Right atrium auricular region (tissue), 2 donors: Measurements from ENCODE around the gene PDXP. TPM values are rescaled to one million over a fixed set of nuclear protein-coding genes. Genes with fewer than 3 reads are reported as not detected.

Source experiments
- DNase-seq: peaks from one replicate; pipeline ENCODE4 v3.0.0-alpha.2; 2019; ENCODE audit warnings: low spot score
- H3K27ac ChIP-seq, 2 donors: fragments of 200-600 bp; sonication (generic); 1 replicate in 1 of 2; 2 replicates in 1 of 2; pipeline ENCODE4 v1.5.1; 2016 to 2019
- H3K27me3 ChIP-seq, 2 donors: fragments of 200-600 bp; sonication (generic); one replicate each; pipeline versions ENCODE4 v1.5.1 to v1.6.0; 2017 to 2019
- H3K36me3 ChIP-seq: fragments of 200-600 bp; sonication (generic); one replicate; pipeline ENCODE4 v1.5.1; 2016
- H3K4me1 ChIP-seq, 2 donors: fragments of 200-600 bp; sonication (generic); one replicate each; pipeline versions ENCODE4 v1.5.1 to v1.6.0; 2017 to 2019
- H3K4me3 ChIP-seq, 2 donors: fragments of 200-600 bp; sonication (generic); 1 replicate in 1 of 2; 2 replicates in 1 of 2; pipeline ENCODE4 v1.5.1; 2017 to 2019; ENCODE audit warnings: mild to moderate bottlenecking in 1 of 2, moderate library complexity in 1 of 2
- H3K9me3 ChIP-seq, 2 donors: fragments of 200-600 bp; sonication (generic); one replicate each; pipeline ENCODE4 v1.5.1; 2019
- CTCF ChIP-seq, 2 donors: fragments of 200-600 bp; sonication (generic); IDR thresholded peaks; one replicate each; pipeline ENCODE4 v1.5.1; 2019; ENCODE audit warnings: antibody characterized with exemption in 2 of 2
- total RNA-seq, 2 donors: library from RNA; depleted of rRNA; stranded (reverse); fragments of >200 nt; gene quantifications; one replicate each; pipeline ENCODE4 v1.1.0, GENCODE V29; 2016

The PDXP gene
- total RNA-seq, 2 donors from 2014 or later, result 15.7 to 32.0 TPM

GRCh38 chr22:37616201-37617083, 42.1 kb upstream of the PDXP start:
- TF ChIP-seq CTCF (IDR thresholded peaks at IDR 0.05), result no peak
- H3K4me3 ChIP-seq, result no peak overlapping the region
- no peak for DNase-seq
- H3K4me1 ChIP-seq, result peaks cover 0 to 2% of the 10 kb centered on the region in 2 donors
- H3K36me3 ChIP-seq, result peaks cover 45% of the 10 kb centered on the region
- no peak overlapping the region for H3K27ac ChIP-seq
- no peaks in the 10 kb centered on the region for H3K9me3 ChIP-seq
- no peaks in the 10 kb centered on the region for H3K27me3 ChIP-seq

DNA sequence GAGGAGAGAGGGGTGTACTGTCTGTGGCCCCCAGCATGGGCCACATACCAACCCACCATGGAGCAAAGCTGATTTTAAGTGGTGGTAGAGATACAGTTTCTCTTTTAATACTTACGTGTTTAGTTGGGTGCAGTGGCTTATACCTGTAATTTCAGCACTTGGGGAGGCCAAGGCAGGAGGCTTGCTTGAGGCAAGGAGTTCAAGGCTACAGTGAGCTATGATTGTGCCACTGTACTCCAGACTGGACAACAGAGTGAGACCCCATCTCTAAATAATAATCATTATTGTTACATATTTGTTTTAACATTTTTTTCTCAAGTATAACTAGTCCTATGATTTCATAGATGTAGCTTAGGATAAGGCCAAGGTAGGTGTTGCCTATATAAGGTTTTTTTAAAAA, 41.1 kb upstream of the PDXP start:
- Histone ChIP-seq H3K27me3 (no peaks in the 10 kb centered on the region), H3K36me3 (peaks cover 49% of the 10 kb centered on the region), H3K9me3 (no peaks in the 10 kb centered on the region), H3K4me3 (no peak overlapping the region), H3K27ac (no peak overlapping the region), H3K4me1 (no peaks in the 10 kb centered on the region)
- TF ChIP-seq CTCF (IDR thresholded peaks at IDR 0.05), result no peak
- no peak for DNase-seq

- no peaks in the 10 kb centered on the region for H3K4me1 ChIP-seq
- H3K27me3 ChIP-seq, result no peaks in the 10 kb centered on the region
- no peak for DNase-seq
- TF ChIP-seq CTCF (IDR thresholded peaks at IDR 0.05), result no peak
- peaks cover 56% of the 10 kb centered on the region for H3K36me3 ChIP-seq
- H3K4me3 ChIP-seq, result no peak overlapping the region
- H3K9me3 ChIP-seq, result no peaks in the 10 kb centered on the region
- H3K27ac ChIP-seq, result no peak overlapping the region
These were observed 40.4 kb upstream of the PDXP start for GRCh38 chr22:37618072-37618656.

- H3K27ac ChIP-seq, result no peak overlapping the region
- H3K4me1 ChIP-seq, result peaks cover 0 to 1% of the 10 kb centered on the region in 2 donors
- peaks cover 59% of the 10 kb centered on the region for H3K36me3 ChIP-seq
- H3K4me3 ChIP-seq, result no peak overlapping the region
- no peak for TF ChIP-seq CTCF (IDR thresholded peaks at IDR 0.05)
- no peaks in the 10 kb centered on the region for H3K9me3 ChIP-seq
- no peak for DNase-seq
- H3K27me3 ChIP-seq, result no peaks in the 10 kb centered on the region
These were observed 39.8 kb upstream of the PDXP start for GRCh38 chr22:37618674-37619073.

GRCh38 chr22:37619991-37620390, 38.5 kb upstream of the PDXP start:
- no peak overlapping the region for H3K4me3 ChIP-seq
- H3K9me3 ChIP-seq, result no peaks in the 10 kb centered on the region
- no peak overlapping the region for H3K27ac ChIP-seq
- no peaks in the 10 kb centered on the region for H3K27me3 ChIP-seq
- no peak for DNase-seq
- H3K4me1 ChIP-seq, result peaks cover 0 to 6% of the 10 kb centered on the region in 2 donors
- no peak for TF ChIP-seq CTCF (IDR thresholded peaks at IDR 0.05)
- H3K36me3 ChIP-seq, result peaks cover 53% of the 10 kb centered on the region
